H1 (cell line): ENCODE data around the gene PDGFD. TPM values are rescaled to one million over a fixed set of nuclear protein-coding genes. Genes with fewer than 3 reads are reported as not detected.

Source experiments
- CTCF ChIA-PET: fragments of 300-600 bp; sonication (Branson Sonifier 250); formaldehyde crosslinking; loops from one replicate; lab custom pipeline; 2021; ENCODE audit not compliant: partially characterized antibody; lab: Charles Lee
- POLR2A ChIA-PET: fragments of 300-600 bp; sonication (Branson Sonifier 250); formaldehyde crosslinking; loops from one replicate; lab custom pipeline; 2021; ENCODE audit warnings: inconsistent platforms; ENCODE audit not compliant: partially characterized antibody; lab: Charles Lee
- DNase-seq, 2 experiments: peaks; one replicate each; pipeline versions ENCODE4 v3.0.0 to v3.0.0-alpha.2; 2010 to 2022; ENCODE audit warnings: low spot score in 2 of 2, low read depth in 1 of 2, mixed read lengths in 1 of 2
- FAIRE-seq: peaks from 2 replicates; lab custom pipeline; 2011; peaks lifted over from hg19 to GRCh38; lab: Jason Lieb, UNC
- H2AFZ ChIP-seq: 2 replicates; pipeline ENCODE4 v1.8.1; 2012; ENCODE audit warnings: low read length, inconsistent platforms
- H2AK5ac ChIP-seq: 2 replicates; pipeline ENCODE4 v1.6.1; 2013; ENCODE audit warnings: low read depth, low read length
- H2BK120ac ChIP-seq: replicated peaks from 2 replicates; pipeline ENCODE3; 2013; ENCODE audit warnings: low read depth, low read length, inconsistent platforms
- H2BK12ac ChIP-seq: 2 replicates; pipeline ENCODE4 v1.6.1; 2013; ENCODE audit warnings: low read depth, low read length
- H2BK15ac ChIP-seq: 2 replicates; pipeline ENCODE4 v1.6.1; 2013; ENCODE audit warnings: low read length
- H2BK20ac ChIP-seq: 2 replicates; pipeline ENCODE4 v1.6.1; 2013; ENCODE audit warnings: low read length
- H2BK5ac ChIP-seq: 2 replicates; pipeline ENCODE4 v1.6.1; 2013; ENCODE audit warnings: low read depth, low read length
- H3K14ac ChIP-seq: 2 replicates; pipeline ENCODE4 v1.6.1; 2013; ENCODE audit warnings: inconsistent platforms; ENCODE audit not compliant: insufficient read length
- H3K18ac ChIP-seq: 2 replicates; pipeline ENCODE4 v1.6.1; 2013; ENCODE audit warnings: low read length; ENCODE audit errors: extremely low read depth
- H3K23ac ChIP-seq: 2 replicates; pipeline ENCODE4 v1.6.1; 2013; ENCODE audit warnings: inconsistent platforms; ENCODE audit not compliant: insufficient read length
- H3K23me2 ChIP-seq: 2 replicates; pipeline ENCODE4 v1.6.1; 2013; ENCODE audit warnings: low read depth, low read length
- H3K27ac ChIP-seq: 2 replicates; pipeline ENCODE4 v1.6.1; 2011; ENCODE audit warnings: low read depth, low read length, inconsistent platforms
- H3K27me3 ChIP-seq, 4 experiments: replicated peaks in 1 of 4; 1 replicate in 1 of 4; 2 replicates in 3 of 4; pipeline versions ENCODE4 v1.6.1 to v1.8.1; 2011 to 2013; ENCODE audit warnings: low read length in 3 of 4, mild to moderate bottlenecking in 3 of 4, inconsistent platforms in 2 of 4, mixed read lengths in 2 of 4, moderate library complexity in 1 of 4; ENCODE audit not compliant: control insufficient read depth in 3 of 4, insufficient read depth in 3 of 4; ENCODE audit errors: extremely low read depth in 1 of 4
- H3K36me3 ChIP-seq, 4 experiments: 2 replicates each; pipeline versions ENCODE4 v1.6.1 to v1.8.1; 2011 to 2013; ENCODE audit warnings: mild to moderate bottlenecking in 4 of 4, low read length in 3 of 4, moderate library complexity in 2 of 4, control low read depth in 1 of 4, inconsistent platforms in 1 of 4; ENCODE audit not compliant: insufficient read depth in 4 of 4, control insufficient read depth in 2 of 4
- H3K4ac ChIP-seq: replicated peaks from 2 replicates; pipeline ENCODE3; 2013; ENCODE audit warnings: low read length, low read depth, mixed read lengths, inconsistent platforms; ENCODE audit not compliant: insufficient read length
- H3K4me1 ChIP-seq, 4 experiments: replicated peaks in 1 of 4; 1 replicate in 1 of 4; 2 replicates in 3 of 4; pipeline versions ENCODE4 v1.6.1 to v1.8.1; 2011 to 2013; ENCODE audit warnings: low read length in 3 of 4, inconsistent platforms in 2 of 4, mixed read lengths in 1 of 4; ENCODE audit not compliant: insufficient read depth in 4 of 4, control insufficient read depth in 3 of 4
- H3K4me2 ChIP-seq, 2 experiments: 2 replicates each; pipeline versions ENCODE4 v1.6.1 to v1.8.1; 2011 to 2013; ENCODE audit warnings: low read depth in 2 of 2, low read length in 2 of 2, control low read depth in 1 of 2, inconsistent platforms in 1 of 2, mild to moderate bottlenecking in 1 of 2; ENCODE audit not compliant: insufficient read depth in 1 of 2
- H3K4me3 ChIP-seq, 4 experiments: fragments of 200-600, 300-600 bp in 1 of 4; sonication (generic), shearing (Covaris generic), sonication (Bioruptor Twin) in 1 of 4; 2 replicates each; pipeline versions ENCODE4 v1.5.1 to v1.8.1; 2011 to 2016; ENCODE audit warnings: low read length in 4 of 4, low read depth in 3 of 4, control low read depth in 2 of 4, inconsistent platforms in 2 of 4, mild to moderate bottlenecking in 2 of 4, mixed read lengths in 1 of 4, moderate library complexity in 1 of 4; ENCODE audit not compliant: insufficient read depth in 2 of 4; ENCODE audit errors: extremely low read depth in 1 of 4
- H3K56ac ChIP-seq: replicated peaks from 2 replicates; pipeline ENCODE3; 2013; ENCODE audit warnings: low read depth, mild to moderate bottlenecking, mixed read lengths, low read length, inconsistent platforms; ENCODE audit not compliant: insufficient read length
- H3K79me1 ChIP-seq: 2 replicates; pipeline ENCODE4 v1.6.1; 2013; ENCODE audit warnings: low read depth, low read length, control low read depth
- H3K79me2 ChIP-seq, 2 experiments: 2 replicates each; pipeline versions ENCODE4 v1.6.1 to v1.8.1; 2012 to 2013; ENCODE audit warnings: low read length in 2 of 2, mild to moderate bottlenecking in 2 of 2, inconsistent platforms in 1 of 2; ENCODE audit not compliant: insufficient read depth in 2 of 2, control insufficient read depth in 1 of 2
- H3K9ac ChIP-seq, 4 experiments: replicated peaks in 1 of 4; 1 replicate in 1 of 4; 2 replicates in 3 of 4; pipeline versions ENCODE4 v1.6.1 to v1.8.1; 2011 to 2013; ENCODE audit warnings: low read depth in 3 of 4, low read length in 3 of 4, control low read depth in 2 of 4, mild to moderate bottlenecking in 2 of 4, moderate library complexity in 2 of 4, inconsistent platforms in 1 of 4; ENCODE audit errors: extremely low read depth in 1 of 4
- H3K9me3 ChIP-seq, 2 experiments: 2 replicates each; pipeline versions ENCODE4 v1.6.1 to v1.8.1; 2012 to 2013; ENCODE audit warnings: mild to moderate bottlenecking in 2 of 2, moderate library complexity in 2 of 2, control low read depth in 1 of 2, inconsistent platforms in 1 of 2, low read depth in 1 of 2, low read length in 1 of 2, mixed read lengths in 1 of 2; ENCODE audit not compliant: insufficient read depth in 2 of 2
- H4K20me1 ChIP-seq, 2 experiments: replicated peaks in 1 of 2; 2 replicates each; pipeline versions ENCODE3 to v1.8.1; 2011 to 2013; ENCODE audit warnings: inconsistent platforms in 2 of 2, low read length in 2 of 2, mild to moderate bottlenecking in 1 of 2; ENCODE audit not compliant: insufficient read depth in 2 of 2, control insufficient read depth in 1 of 2
- H4K5ac ChIP-seq: 2 replicates; pipeline ENCODE4 v1.6.1; 2013; ENCODE audit warnings: low read length, low read depth, mixed read lengths, inconsistent platforms; ENCODE audit not compliant: insufficient read length
- H4K8ac ChIP-seq: 2 replicates; pipeline ENCODE4 v1.8.0; 2013; ENCODE audit warnings: mild to moderate bottlenecking, moderate library complexity, low read length, inconsistent platforms; ENCODE audit not compliant: insufficient read depth; ENCODE audit errors: extremely low read depth
- H4K91ac ChIP-seq: replicated peaks from 2 replicates; pipeline ENCODE3; 2013; ENCODE audit warnings: low read length, mixed read lengths, inconsistent platforms; ENCODE audit not compliant: insufficient read length
- ASH2L ChIP-seq: fragments of 200-600, 300-600 bp; sonication (generic); IDR thresholded peaks from one replicate; pipeline ENCODE4 v1.7.1; 2017; ENCODE audit warnings: low read length
- BCL11A ChIP-seq, 2 experiments: IDR thresholded peaks; one replicate each; pipeline ENCODE4 v1.6.1; 2011; ENCODE audit warnings: low read depth in 2 of 2, low read length in 2 of 2, mild to moderate bottlenecking in 2 of 2
- CBX8 ChIP-seq: fragments of 300-800, 300-1000 bp; sonication (generic); IDR thresholded peaks from 2 replicates; pipeline ENCODE4 v1.7.1; 2016; ENCODE audit warnings: low read depth, low read length, borderline replicate concordance
- EZH2 ChIP-seq: fragments of 200-600 bp; sonication (generic); IDR thresholded peaks from 2 replicates; pipeline ENCODE4 v1.7.1; 2012; ENCODE audit warnings: low read depth, mild to moderate bottlenecking, moderate library complexity, low read length, inconsistent platforms; ENCODE audit not compliant: severe bottlenecking
- GABPA ChIP-seq: IDR thresholded peaks from 2 replicates; pipeline ENCODE4 v1.6.1; 2011; ENCODE audit warnings: mild to moderate bottlenecking, low read length, moderate library complexity, borderline replicate concordance; ENCODE audit not compliant: insufficient read depth
- HDAC2 ChIP-seq, 2 experiments: fragments of 300-600 bp in 1 of 2; sonication (generic) in 1 of 2; IDR thresholded peaks; 2 replicates each; pipeline ENCODE4 v1.6.1; 2011 to 2012; ENCODE audit warnings: low read depth in 2 of 2, low read length in 2 of 2, mild to moderate bottlenecking in 2 of 2, moderate library complexity in 2 of 2, borderline replicate concordance in 1 of 2, inconsistent platforms in 1 of 2
- HDAC6 ChIP-seq: IDR thresholded peaks from one replicate; pipeline ENCODE4 v1.7.1; 2012; ENCODE audit warnings: low read depth, mild to moderate bottlenecking, inconsistent platforms, low read length, moderate library complexity
- JUND ChIP-seq: IDR thresholded peaks from 2 replicates; pipeline ENCODE4 v1.6.1; 2011; ENCODE audit warnings: mild to moderate bottlenecking, improper control_type of control experiment, low read length
- NANOG ChIP-seq: IDR thresholded peaks from 2 replicates; pipeline ENCODE4 v1.6.1; 2011; ENCODE audit warnings: low read length, low read depth, mild to moderate bottlenecking, inconsistent platforms; ENCODE audit not compliant: insufficient read depth, poor library complexity, severe bottlenecking
- POLR2A ChIP-seq, 2 experiments: IDR thresholded peaks; 1 replicate in 1 of 2; 2 replicates in 1 of 2; pipeline ENCODE4 v1.6.1; 2011; ENCODE audit warnings: low read depth in 2 of 2, low read length in 2 of 2, mild to moderate bottlenecking in 2 of 2; ENCODE audit errors: control extremely low read depth in 1 of 2
- SP2 ChIP-seq: IDR thresholded peaks from 2 replicates; pipeline ENCODE4 v1.6.1; 2012; ENCODE audit warnings: mild to moderate bottlenecking, low read length, inconsistent platforms
- TAF7 ChIP-seq: optimal IDR thresholded peaks from 2 replicates; pipeline ENCODE3; 2011; ENCODE audit warnings: low read depth, mild to moderate bottlenecking, inconsistent platforms, low read length, moderate library complexity, borderline replicate concordance
- TEAD4 ChIP-seq: IDR thresholded peaks from 2 replicates; pipeline ENCODE4 v1.6.1; 2012; ENCODE audit warnings: low read depth, low read length, inconsistent platforms, mixed read lengths
- WGBS, 2 experiments: shearing (Covaris generic) in 1 of 2; methylation state at CpG; one replicate each; pipeline versions ENCODE4 v1.1.6 to v1.1.7; 2013 to 2015; ENCODE audit warnings: low lambda C conversion rate in 2 of 2, mixed read lengths in 2 of 2, inconsistent platforms in 1 of 2, low coverage in 1 of 2, missing lambda C conversion rate in 1 of 2; ENCODE audit not compliant: insufficient replicate concordance in 2 of 2, insufficient coverage in 1 of 2, insufficient read length in 1 of 2; ENCODE audit errors: extremely low coverage in 1 of 2, missing lambda C conversion rate in 1 of 2; 5-methylcytosine and 5-hydroxymethylcytosine counted together
- polyA plus RNA-seq, 7 experiments: library from polyadenylated mRNA; depleted of rRNA in 3 of 7; stranded (reverse) in 5 of 7; unstranded in 2 of 7; fragments of >200 nt in 5 of 7; fragments of 200-250 nt in 2 of 7; gene quantifications; 1 replicate in 5 of 7; 2 replicates in 1 of 7; 4 replicates in 1 of 7; pipeline versions ENCODE4 v1.2.1 to v1.2.3, GENCODE V29; 2011 to 2013; ENCODE audit warnings: missing spikeins in 2 of 7, mixed read lengths in 2 of 7
- total RNA-seq: library from RNA; stranded (reverse); fragmentation: NEBNext Ultra II Directional; extraction: Animal tissue kit (Norgen Biotek cat#: 25700); gene quantifications from 2 replicates; pipeline ENCODE4 v1.2.1, GENCODE V29; 2021
- TF ChIP-seq, protein P1 (sequence below): IDR thresholded peaks from 2 replicates; pipeline ENCODE4 v1.6.1; 2012; ENCODE audit warnings: inconsistent platforms

Gene PDGFD
- total and polyA plus RNA-seq, 2 of the 8 experiments (the other 6 are each of a cell fraction or from before 2014, with no cell fraction given) = 1.1 to 3.9 TPM

DNA sequence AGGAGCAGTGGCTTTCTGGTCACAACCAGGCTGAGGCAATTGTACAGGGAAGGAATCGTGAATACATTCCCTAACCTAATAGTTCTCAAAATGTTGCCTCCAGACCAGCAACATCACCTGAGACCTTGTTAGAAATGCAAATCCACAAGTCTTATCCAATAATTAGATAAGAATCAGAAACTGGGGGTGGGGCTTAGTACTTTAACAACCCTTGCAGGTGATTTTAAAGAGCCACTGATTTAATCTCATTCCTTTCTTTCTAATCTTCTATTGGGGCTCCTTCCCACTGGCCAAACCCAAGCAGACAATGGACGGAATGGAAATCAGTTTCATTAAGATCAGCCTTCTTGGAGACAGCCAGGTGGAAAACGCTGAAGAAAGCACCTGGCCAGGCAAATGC, 269.9 kb downstream of the PDGFD start:
- no peak overlapping the region for H4K8ac ChIP-seq
- DNase-seq (no peak), FAIRE-seq (no peak)
- H2AFZ ChIP-seq = no peak overlapping the region
- no peaks in the 10 kb centered on the region for H3K36me3 ChIP-seq
- H4K20me1 ChIP-seq = no peaks in the 10 kb centered on the region
- no peak overlapping the region for H2BK20ac ChIP-seq
- no peak overlapping the region for H3K18ac ChIP-seq
- no peaks in the 10 kb centered on the region for H3K4me1 ChIP-seq
- H4K91ac ChIP-seq = no peak overlapping the region
- ChIA-PET POLR2A (no interaction called here), CTCF (interaction anchor here (0.9 kb wide), 1 partner anchor 224 kb away, joined by 3 read pairs; no protein-coding TSS in a partner anchor)
- H3K79me1 ChIP-seq = no peaks in the 10 kb centered on the region
- no peaks in the 10 kb centered on the region for H3K27me3 ChIP-seq
- H2BK120ac ChIP-seq = no peak overlapping the region
- H3K56ac ChIP-seq = no peak overlapping the region
- no peak overlapping the region for H3K27ac ChIP-seq
- H3K79me2 ChIP-seq = no peaks in the 10 kb centered on the region
- WGBS, 2 experiments = 89% methylated on average over 3 of the region's 3 CpGs; no CpG with 5 or more reads in 1 of the 2 experiments
- H2AK5ac ChIP-seq = no peak overlapping the region
- H3K9me3 ChIP-seq = no peaks in the 10 kb centered on the region
- H2BK12ac ChIP-seq = no peak overlapping the region
- no peak overlapping the region for H3K4me3 ChIP-seq
- H3K23ac ChIP-seq = no peak overlapping the region
- no peak overlapping the region for H2BK15ac ChIP-seq
- H3K14ac ChIP-seq = no peak overlapping the region
- no peak overlapping the region for H4K5ac ChIP-seq
- no peak overlapping the region for H3K9ac ChIP-seq
- H3K4ac ChIP-seq = no peak overlapping the region
- H3K23me2 ChIP-seq = no peaks in the 10 kb centered on the region; the same call in 1 of the 2 replicates
- H3K4me2 ChIP-seq = no peak overlapping the region
- no peak overlapping the region for H2BK5ac ChIP-seq
- TF ChIP-seq ASH2L (no peak), HDAC6 (no peak), EZH2 (no peak), GABPA (no peak), TAF7 (no peak), HDAC2 (IDR thresholded peaks at IDR 0.05; ENCODE audit: borderline replicate concordance in 1 of 2, low read depth in 2 of 2, low read length in 2 of 2) (no peak), CBX8 (no peak), POLR2A (IDR thresholded peaks at IDR 0.05; ENCODE audit: control extremely low read depth in 1 of 2, low read depth in 2 of 2, low read length in 2 of 2) (no peak), JUND (no peak), SP2 (no peak), NANOG (no peak), TEAD4 (no peak), BCL11A (IDR thresholded peaks at IDR 0.05; ENCODE audit: low read depth in 2 of 2, low read length in 2 of 2) (no peak)
- TF ChIP-seq, protein P1, sequence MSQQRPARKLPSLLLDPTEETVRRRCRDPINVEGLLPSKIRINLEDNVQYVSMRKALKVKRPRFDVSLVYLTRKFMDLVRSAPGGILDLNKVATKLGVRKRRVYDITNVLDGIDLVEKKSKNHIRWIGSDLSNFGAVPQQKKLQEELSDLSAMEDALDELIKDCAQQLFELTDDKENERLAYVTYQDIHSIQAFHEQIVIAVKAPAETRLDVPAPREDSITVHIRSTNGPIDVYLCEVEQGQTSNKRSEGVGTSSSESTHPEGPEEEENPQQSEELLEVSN = no peak
